ENCODE data around the gene PDXP.
"Not testable (repeated sequence)": the region's sequence is repeated elsewhere in the genome, so short reads cannot be mapped to it uniquely, and the experiment has no call there.

PDXP gene, protein sequence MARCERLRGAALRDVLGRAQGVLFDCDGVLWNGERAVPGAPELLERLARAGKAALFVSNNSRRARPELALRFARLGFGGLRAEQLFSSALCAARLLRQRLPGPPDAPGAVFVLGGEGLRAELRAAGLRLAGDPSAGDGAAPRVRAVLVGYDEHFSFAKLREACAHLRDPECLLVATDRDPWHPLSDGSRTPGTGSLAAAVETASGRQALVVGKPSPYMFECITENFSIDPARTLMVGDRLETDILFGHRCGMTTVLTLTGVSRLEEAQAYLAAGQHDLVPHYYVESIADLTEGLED

DNA sequence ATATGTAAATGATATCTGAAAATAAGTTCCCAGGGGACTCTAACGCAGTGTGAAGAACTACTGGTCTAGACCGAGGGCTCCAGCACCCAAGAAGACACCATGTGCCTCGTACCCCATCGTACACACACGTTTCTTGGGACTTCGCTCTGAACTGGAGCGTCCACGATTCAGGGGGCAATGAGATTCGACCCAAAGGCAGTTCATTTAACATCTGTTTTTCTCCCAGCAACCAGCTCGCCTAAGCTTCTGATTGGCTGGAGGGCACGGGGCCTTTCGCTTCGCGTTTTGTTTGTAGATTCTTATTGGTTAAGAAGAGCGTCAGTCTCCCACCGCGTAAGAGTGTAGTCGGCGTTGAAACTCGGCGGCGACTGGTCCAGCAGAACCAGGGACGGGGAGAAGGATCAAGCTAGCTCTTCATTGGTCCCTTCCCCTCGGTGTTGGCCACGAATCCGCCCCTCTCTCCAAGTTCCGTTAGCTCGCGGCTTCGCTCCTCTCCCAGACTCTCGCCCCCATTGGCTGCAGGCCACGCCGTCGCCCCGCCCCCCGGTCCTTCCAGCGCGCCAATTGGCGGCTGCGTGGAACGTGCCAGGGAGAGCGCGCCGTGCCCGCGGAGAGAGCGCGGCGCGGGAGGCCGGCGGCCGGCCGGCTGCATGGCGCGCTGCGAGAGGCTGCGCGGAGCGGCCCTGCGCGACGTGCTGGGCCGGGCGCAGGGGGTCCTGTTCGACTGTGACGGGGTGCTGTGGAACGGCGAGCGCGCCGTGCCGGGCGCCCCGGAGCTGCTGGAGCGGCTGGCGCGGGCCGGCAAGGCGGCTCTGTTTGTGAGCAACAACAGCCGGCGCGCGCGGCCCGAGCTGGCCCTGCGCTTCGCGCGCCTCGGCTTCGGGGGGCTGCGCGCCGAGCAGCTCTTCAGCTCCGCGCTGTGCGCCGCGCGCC is at the start of gene PDXP:
Gene PDXP (plus strand): TSS at position 591 of the 933 bp plus-strand sequence. CDS start 60 bp downstream, at position 651.
- peak; percentile 100 for DNase-seq (ENCODE audit: low spot score)

- DNase-seq (ENCODE audit: low spot score) = peak; percentile 36
Observed at GRCh38 chr22:37609240-37610152, 49.0 kb upstream of the PDXP start.

- DNase-seq (ENCODE audit: low spot score) = not testable (repeated sequence)
Observed at GRCh38 chr22:37610153-37610475, 48.4 kb upstream of the PDXP start.

- no peak for DNase-seq (ENCODE audit: low spot score)
Observed at GRCh38 chr22:37610480-37611129, 47.9 kb upstream of the PDXP start.

GRCh38 chr22:37611207-37611606 is 47.3 kb upstream of the PDXP start:
- DNase-seq (ENCODE audit: low spot score) = no peak

GRCh38 chr22:37616201-37617083 is 42.1 kb upstream of the PDXP start:
- peak; percentile 40 for DNase-seq (ENCODE audit: low spot score)

- DNase-seq (ENCODE audit: low spot score) = no peak
Observed at GRCh38 chr22:37617431-37617830, 41.1 kb upstream of the PDXP start.

GRCh38 chr22:37618072-37618656 is 40.4 kb upstream of the PDXP start:
- DNase-seq (ENCODE audit: low spot score) = no peak

GRCh38 chr22:37618674-37619073 is 39.8 kb upstream of the PDXP start:
- DNase-seq (ENCODE audit: low spot score) = no peak

DNA sequence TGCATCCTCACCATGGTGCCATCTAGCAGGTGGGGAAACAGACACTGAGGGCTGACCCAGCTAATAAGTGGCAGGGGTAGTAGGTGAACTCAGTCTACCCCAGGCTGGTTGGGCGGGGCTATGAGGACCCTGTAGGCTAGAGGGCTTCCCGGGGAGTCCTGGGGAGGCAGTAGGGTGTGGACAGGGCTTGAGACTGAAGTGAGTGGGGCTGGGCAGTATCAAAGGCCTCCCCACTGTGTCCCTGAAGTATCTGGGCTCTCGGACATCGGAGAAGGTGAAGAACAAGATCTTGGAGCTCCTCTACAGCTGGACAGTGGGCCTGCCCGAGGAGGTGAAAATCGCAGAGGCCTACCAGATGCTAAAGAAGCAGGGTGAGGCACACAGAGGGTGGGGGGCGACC is 38.5 kb upstream of the PDXP start:
- DNase-seq (ENCODE audit: low spot score) = no peak

DNA sequence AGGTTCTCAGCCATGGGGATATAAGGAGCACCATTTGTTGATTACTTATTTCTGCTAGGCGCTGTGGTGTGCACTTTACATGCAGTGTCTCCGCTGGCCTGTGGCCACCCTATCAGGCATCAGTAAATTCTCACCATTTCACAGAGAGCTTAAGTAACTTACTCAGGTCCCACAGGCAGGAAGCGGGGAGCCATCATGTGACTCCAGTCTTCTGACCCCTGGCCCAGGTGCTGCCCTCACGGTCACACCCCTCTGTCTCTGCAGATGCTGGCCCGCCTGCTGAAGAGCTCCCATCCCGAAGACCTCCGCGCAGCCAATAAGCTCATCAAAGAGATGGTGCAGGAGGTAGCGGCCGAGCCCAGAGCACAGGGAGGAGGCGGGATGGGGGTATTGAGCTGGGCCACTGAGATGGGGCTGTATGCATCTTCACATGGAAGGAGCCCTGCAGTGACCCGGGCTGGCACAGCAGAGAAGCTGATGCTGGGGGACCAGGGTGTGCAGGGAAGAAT is 37.1 kb upstream of the PDXP start:
- no peak for DNase-seq (ENCODE audit: low spot score)

DNA sequence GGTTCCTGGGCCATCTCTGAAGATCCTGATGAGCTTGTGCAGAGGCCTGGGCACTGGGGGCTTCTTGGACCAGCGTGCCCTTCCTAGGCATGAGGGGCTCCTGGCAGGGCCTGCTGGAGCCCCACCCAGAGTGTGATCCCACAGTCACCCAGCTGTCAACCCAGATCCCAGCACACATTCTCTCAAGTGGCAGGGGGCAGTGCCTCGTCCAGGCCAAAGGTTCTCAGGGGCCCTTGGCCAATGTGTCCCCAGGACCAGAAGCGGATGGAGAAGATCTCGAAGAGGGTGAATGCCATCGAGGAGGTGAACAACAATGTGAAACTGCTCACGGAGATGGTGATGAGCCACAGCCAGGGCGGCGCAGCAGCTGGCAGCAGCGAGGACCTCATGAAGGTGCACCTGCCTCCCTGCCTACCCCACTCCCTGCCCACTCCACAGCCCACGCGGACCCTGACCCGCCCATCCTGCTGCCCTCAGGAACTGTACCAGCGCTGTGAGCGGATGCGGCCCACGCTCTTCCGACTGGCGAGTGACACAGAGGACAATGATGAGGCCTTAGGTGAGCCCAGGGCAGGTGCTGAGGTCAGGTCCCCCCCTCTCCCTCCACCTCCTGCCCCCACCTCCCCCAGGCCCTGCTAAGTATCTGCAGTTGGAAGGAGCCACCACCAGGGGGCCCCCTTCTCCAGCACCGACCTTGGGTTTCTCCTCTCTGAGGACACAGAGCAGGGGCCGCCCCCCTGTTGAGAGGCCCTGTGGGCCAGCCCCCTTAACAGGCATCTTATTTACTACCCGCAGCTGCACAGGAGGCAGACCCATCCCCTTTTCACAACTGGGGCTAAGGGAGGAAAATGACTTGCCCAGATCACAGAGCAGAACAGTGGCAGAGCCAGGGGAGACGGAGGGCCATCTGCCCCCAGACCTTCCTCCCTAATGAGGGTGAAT is 35.2 kb upstream of the PDXP start:
- peak; percentile 55 for DNase-seq (ENCODE audit: low spot score)

GRCh38 chr22:37624017-37624365 is 34.5 kb upstream of the PDXP start:
- DNase-seq (ENCODE audit: low spot score) = no peak

DNA sequence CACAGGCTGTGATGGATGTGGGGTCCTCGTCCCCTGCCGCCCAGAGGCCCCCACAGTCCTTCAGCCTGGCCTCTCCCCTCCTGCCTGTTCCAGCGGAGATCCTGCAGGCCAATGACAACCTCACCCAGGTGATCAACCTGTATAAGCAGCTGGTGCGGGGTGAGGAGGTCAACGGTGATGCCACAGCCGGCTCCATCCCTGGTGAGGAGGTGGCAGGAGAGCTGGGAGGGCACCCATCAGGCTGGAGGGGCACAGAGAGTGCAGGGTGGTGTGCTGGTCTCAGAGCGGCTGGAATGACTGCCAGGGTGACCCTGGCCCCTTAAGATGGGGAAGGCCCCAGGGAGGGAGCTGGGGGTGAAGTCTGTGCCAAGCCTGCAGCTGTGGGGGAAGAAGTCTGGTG is 33.6 kb upstream of the PDXP start:
- no peak for DNase-seq (ENCODE audit: low spot score)

DNA sequence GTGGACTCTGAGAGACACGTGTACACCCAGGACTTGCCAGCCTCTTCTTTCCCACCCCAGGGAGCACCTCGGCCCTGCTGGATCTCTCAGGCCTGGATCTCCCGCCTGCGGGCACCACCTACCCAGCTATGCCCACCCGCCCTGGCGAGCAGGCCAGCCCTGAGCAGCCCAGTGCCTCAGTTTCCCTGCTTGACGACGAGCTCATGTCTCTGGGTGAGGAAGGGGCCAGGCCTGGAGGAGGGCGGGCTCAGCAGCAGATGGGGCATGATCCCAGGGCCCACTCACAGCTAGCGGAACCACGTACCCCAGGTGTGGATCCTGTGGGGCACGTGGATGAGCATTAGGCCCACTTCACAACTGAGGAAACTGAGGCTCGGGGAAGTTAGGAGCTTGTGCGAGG is 32.8 kb upstream of the PDXP start:
- DNase-seq (ENCODE audit: low spot score) = no peak

- DNase-seq (ENCODE audit: low spot score) = peak; percentile 19
Observed at GRCh38 chr22:37626144-37626543, 32.4 kb upstream of the PDXP start.

DNA sequence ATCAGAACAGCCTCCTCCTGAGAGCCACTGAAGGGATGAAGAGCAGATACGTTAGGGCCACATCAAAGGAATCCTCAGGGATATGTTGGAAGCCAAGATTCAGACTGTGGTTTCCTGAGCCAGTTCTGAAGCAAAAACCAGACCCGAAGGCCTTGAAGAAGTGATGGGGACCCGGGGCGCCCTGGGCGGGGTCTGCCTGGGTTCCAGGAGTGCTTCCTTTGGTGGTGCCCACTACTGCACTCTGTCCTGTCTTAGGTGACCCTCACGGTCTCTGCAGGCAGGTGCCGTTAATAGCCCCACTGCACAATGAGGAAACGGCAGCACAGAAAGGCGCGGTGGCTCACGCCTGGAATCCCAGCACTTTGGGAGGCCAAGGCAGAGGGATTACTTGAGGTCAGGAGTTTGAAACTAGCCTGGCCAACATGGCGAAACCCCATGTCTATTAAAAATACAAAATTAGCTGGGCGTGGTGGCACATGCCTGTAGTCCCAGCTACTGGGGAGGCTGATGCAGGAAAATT is 31.9 kb upstream of the PDXP start:
- no peak for DNase-seq (ENCODE audit: low spot score)

GRCh38 chr22:37627121-37627520 is 31.4 kb upstream of the PDXP start:
- peak; percentile 35 for DNase-seq (ENCODE audit: low spot score)

GRCh38 chr22:37627545-37627944 is 31.0 kb upstream of the PDXP start:
- no peak for DNase-seq (ENCODE audit: low spot score)
